GM21529 (cell line): ENCODE measurements around the gene SDC3.
"Not testable (repeated sequence)": the region's sequence is repeated elsewhere in the genome, so short reads cannot be mapped to it uniquely, and the experiment has no call there.

Experiments used
- ATAC-seq: cut with Tn5 transposase; IDR thresholded peaks from one replicate; pipeline ENCODE4 v1.9.1; 2021; ENCODE audit not compliant: unreplicated experiment

The SDC3 gene

DNA sequence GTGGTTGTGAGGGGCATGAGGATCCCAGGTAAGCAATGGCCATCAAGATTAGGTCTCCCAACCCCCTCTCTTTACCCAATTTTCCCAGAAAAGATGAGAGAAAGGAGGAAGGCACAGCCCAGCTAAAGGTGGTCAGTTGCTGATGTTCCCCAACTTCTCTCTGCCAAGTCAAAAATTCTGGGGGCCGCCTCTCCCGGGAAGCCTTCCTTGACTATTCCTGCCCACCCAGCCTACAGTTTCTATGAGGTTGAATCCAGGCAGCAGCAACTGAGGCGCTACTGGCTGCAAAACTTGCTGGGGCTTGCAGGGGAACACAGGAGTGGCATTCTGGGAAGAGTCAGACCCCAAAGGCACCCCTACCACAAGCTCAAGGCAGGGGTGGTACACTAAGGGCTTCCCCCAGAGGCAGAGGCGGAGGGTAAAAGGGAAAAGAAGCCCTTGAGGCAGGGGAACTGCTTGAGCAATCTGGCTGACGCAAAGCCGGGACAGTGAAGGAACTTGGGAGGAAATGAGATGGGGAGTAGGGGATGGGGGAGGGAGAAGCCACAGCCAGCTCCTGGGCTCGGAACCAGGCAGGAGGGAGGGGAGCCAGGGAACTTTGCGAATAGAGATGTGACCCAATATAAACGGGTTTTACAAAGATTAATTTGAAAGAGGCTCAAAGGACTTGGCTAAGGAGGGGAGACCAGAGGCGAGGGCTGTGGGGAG lies 31.2 kb downstream of the SDC3 start:
- no peak for ATAC-seq

DNA sequence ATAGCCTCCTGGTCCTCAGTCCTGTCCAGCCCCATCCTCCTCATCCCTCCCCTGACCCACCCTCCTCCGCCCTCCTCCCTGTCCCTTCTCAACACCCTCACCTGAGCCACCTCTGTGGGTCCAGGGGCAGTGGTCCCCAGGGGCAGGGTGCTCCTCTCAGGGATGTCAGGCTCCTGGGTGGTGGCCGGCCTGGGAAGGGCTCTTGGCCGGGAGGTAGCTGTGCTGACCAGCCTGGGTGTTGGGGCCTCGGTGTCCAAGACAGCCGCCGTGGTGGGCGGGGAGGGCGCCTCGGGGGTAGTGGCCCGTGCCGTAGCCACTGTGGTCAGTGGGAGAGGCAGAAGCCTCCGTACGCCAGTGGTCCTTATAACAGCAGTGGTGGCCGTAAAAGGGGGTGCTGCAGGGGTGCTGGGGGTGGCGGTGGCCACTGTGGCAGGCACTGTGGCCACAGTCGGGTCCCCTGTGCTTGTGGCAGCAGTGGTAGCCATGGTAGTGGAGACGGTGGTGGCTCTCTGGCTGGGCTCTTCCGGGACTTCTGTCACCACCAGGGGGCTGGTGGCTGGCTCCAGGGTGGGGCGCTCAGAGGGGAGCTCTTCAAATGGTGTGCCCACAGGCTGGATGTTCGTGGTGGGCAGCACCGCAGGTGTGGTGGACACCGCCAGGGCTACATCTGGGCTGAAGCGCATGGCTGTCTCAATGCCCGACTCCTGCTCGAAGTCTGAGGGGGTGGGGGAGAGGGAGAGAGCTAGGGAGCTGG lies 31.9 kb downstream of the SDC3 start:
- no peak for ATAC-seq

DNA sequence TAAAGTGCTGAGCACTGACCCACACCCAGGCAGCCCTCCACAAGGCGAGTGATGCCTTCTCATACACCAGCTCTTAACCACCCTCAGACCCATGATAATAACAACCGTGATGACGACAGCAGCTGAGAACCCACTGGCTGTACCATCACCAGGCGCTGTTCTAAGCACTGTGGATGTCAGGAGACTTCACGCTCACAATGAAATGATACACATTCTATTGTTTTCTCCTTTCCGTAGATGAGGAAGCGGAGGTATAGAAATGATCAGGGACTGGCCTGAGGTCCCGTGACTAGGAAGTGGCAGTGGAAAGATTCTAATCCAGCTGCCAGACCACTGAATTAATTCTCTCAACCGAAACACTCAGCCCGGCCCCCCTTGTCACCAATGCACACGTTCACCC lies 32.6 kb downstream of the SDC3 start:
- ATAC-seq: no peak

DNA sequence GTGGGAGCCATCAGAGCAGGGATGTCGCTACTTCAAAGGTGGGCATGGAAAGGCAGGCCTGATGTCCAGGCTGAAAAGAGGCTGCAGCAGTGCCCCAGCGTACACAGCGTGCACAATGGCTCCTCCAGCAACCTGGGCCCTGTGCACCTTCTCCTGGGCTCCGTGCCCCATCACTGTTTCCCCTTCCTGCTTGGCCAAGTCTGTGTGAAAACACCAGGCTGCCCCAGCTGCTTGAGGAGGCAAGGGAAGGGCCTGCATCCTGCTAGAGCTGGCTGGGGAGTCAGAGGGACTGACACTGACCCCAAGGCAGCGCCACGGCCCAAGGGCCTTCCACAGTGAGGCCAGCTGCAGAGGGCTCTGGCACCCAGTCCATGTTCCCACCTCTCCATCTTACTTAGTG lies 33.4 kb downstream of the SDC3 start:
- no peak for ATAC-seq

DNA sequence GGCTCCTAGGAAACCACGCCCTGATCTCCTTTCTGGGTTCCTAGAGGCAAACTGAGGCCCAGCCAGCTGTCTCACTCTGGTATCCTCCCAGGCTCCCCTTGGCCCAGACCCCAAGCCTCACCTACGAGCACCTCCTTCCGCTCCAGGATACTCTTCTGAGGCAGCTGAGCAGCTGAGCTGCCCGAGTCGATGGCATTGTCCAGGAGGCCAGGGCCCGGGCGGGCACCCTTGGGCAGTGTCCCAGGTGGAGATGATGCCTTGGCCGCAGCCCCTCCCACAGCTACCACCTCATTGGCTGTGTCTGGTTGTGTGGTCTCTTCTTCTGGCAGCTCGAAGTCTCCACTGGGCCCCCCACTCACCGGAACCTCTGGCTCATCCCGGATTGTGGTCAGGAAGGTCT lies 34.4 kb downstream of the SDC3 start:
- no peak for ATAC-seq

DNA sequence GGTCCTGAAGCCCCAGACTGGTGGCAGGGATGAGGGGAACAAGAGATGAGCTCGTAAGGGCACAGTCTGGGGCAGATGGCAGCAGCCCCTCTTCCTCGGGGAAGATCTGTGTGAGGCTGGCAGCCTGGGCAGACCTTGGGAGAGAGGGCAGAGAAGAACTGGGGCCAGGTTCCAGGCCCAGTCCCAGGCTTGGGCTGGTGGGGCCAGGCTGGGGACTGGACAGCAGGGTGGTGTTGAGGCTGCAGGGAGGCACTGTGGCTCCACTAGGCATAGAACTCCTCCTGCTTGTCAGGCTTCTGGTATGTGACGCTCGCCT lies 35.7 kb downstream of the SDC3 start:
- ATAC-seq: no peak

DNA sequence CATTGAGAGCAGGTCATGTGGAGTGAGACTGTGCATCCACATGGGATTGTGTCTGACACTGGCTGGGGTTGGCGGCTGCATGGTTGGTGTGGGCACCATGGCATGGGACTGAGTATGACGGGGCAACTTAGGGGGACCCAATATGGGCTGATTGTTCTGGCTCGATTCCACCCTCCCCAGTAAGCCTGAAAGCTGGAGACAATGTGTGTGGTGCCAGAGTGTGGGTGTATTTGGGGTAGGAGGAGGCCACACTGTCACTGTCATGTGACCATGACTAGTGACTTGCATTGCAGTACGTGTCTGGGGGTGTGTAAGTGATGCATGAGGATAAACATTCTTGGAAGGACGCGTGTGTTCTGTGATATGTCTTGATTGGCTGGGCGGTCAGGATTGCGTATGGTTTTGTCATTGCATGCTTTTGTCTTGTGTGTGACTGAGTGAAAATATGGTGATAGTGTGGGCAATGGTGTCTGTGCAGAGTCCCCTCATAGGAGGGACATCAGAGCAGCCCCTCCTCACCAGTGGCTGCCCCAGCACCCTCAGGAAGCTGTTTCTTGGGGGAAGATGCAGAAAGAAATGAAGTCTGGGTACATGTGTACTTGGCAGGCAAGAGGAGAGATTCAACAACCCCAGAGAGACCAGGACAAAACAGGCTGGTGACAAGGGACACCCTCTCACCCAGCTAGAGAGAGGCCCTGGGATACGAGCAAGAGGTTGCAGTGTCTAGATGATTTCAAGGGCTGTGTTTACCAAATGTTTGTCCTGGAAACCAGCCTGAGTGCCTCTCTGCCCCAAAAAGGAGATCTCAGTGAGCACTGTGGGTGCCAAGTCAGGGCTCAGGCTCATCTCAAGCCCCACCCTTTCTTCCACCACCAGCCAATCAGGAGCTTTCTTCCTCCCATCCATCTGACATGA lies 36.3 kb downstream of the SDC3 start:
- no peak for ATAC-seq

DNA sequence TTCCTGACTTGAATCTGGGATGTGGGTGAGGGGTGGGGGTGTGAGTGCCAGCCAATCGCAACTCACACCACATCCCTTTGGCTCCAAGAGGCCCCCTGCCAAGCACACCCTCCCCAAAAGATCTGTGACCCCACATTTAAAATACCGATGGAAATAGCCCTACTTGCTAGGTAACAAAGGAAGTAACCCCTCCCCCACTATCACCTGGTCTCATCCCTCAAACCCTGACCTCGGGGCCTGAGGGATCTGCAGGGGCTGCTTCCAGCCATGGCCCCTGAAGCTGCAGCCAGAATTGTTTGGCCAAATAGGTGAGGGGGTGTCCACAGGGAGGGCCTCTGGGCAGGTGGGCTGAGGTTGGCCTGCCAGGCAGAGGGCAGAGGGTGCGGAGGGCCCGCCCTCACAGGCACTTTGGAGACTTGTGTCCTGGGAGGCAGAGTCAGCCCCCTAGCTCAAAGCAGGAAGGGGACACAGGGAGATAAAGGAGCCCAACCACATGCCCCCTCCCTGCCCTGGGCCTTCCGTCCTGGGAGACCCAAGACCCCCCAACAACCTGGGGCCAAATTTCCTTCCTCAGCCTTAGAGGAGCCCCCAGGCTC lies 37.2 kb downstream of the SDC3 start:
- ATAC-seq: no peak

DNA sequence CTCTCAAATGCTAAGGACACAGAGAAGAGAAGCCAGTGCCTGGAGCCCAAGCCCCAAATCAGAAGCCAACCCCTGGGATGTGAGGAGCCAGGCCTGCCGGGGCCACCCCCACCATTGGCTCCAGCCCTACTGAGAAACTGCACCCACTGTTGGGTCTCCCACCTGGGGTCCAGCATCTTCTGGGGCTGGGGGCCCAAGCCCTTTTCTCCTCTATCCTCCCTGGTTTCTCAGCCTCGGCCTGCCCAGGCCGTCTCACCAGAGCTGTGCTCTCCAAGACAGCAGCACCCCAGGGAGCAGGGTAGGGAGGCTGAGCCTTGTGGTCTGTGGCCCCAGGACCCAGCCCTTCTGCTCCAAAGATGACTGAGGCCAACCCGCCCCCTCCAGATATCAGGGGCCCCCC lies 37.9 kb downstream of the SDC3 start:
- ATAC-seq: no peak

DNA sequence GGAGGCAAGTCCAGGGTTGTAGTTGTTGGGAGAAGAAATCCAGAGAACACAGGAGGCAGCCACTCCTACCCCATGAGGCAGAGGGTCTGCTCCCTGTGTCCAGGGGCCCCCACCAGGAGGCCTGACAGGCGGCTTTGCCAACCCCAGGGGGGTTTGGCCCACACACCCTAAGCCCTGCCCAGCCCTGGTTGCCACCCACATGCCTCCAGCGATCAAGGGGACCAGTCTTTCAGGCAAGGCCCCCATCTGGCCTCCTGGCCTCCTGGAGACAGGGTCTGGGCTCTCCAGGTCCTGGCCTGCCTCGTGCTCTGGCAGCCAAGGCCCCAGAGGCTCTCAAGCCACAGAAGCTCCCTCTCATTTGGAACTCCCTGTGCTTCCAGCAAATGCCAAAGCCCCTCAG lies 38.5 kb downstream of the SDC3 start:
- ATAC-seq: no peak

DNA sequence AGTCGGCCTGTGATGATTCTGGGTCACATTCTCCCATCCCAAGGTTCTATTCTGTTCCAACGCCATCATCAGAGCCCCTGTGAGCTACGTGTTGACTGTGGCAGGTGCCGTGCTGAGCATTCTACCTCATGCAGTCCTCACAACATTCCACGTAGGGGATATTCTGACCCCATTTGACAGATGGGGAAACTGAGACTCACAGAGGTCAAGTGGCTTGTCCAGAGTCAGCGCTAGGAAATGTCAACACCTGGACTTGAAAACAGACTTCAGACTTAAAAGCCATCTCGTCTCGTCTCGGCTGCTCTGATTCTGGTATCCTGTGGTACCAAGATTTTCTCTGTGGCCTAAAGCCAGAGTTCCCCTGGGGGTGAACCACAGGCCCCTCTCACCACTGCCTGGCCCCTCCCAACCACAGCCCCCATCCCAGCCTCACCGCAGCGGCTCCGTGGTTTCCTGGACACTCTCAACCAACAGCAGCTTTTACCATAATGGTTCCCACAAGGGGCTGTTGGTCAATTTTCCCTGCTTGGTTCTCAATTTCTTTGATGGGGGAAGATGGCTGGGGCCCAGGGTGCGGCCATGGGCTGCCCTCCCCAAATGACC lies 39.6 kb downstream of the SDC3 start:
- ATAC-seq: no peak

DNA sequence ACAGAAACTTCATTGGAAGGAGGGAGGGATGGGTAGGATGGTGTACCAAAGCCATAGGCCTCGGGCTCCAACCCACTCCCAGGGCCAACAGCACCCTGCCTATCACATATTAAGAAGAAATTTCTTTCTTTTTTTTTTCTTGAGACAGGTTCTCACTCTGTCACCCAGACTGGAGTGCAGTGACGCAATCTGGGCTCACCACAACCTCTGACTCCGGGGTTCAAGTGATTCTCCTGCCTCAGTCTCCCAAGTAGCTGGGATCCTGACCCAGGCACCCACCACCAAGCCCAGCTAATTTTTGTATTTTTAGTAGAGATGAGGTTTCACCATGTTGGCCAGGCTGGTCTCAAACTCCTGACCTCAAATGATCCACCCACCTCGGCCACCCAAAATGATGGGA lies 40.5 kb downstream of the SDC3 start:
- ATAC-seq: not testable (repeated sequence)

DNA sequence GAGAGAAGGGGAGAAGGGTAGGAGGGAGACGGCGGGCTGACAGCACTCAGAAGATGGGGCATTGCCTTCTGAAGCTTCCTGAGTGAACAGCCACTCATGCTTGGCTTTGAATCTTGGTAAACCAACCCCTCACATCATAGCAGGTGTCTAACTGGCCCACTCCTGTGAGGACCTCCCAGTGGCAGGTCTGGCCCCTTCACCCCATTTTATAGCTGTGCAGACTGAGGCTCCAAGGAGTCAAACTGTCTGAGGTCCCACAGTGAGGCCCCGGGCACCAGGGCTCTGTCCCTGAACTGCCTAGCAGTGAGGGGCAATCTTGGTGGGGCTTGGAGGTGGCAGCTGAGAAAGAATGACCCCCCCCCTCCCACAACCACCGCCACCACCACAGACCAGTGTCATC lies 41.0 kb downstream of the SDC3 start:
- no peak for ATAC-seq

DNA sequence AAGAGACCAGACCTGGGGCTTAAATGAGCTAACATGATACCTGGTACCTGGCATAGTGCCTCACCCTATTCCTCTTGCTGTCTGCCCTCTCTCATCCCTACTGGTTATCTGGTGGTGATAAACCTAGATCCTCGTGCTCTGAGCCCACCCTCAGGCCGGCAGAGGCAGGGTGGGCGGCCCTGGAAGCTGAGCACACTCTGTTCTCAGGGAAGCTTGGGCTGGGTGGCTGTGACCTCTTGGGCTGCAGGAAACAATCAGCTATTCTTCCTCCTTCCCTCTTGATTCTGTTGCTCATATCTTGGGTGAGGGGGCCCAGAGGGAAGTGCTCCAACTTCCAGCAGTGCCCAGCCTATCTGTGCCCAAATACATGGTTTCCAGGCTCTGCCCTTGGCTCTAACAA lies 42.0 kb downstream of the SDC3 start:
- ATAC-seq: no peak

DNA sequence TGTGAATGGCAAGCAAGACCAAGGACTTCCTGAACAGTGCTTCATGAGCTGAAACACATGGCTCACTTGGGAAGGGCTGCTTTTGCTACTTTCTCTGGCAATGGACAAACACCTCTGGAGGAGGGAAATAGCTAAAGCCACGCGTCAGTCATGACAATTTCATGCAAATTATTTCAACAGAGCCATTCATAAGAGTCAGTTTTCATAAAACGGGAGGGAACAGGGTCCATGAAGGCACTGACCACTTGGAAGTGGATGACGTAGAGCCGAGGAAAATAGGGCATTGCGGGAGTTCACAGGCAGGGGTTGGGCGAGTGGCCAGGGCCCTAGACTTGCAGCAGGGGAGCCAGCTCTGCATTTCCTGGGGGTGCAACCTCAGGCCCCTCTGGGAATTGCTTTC lies 43.9 kb downstream of the SDC3 start:
- ATAC-seq: no peak

DNA sequence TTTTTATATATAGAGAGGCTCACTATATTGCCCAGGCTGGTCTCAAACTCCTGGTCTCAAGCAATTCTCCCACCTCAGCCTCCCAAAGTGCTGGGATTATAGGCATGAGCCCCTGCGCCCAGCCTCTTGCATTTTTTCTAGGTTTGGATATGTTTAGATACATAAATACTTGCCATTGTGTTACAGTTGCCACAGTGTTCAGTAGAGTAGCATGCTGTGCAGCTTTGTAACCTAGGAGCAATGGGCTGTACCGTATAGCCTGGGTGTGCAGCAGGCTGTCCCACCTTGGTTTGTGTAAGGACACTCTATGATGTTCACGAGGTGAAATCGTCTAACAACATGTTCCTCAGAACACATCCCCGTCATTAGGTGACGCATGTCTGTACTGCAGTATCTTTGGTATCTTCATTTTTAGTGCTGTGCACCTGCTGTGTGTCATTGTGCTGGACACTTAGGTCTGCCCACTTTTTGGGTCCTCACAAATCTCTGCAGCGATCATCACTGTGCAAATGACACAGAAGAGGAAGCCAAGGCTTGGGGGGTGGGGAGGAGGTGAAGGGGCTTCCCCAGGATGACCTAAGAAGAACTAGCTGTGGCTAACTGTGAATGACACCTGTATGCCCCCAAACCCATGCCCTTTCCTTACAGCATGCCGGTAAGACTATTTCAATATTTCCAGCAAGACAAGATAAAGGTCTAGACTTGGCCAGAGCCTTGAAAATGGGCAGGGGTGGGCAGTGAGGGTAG lies 44.5 kb downstream of the SDC3 start:
- ATAC-seq: no peak

DNA sequence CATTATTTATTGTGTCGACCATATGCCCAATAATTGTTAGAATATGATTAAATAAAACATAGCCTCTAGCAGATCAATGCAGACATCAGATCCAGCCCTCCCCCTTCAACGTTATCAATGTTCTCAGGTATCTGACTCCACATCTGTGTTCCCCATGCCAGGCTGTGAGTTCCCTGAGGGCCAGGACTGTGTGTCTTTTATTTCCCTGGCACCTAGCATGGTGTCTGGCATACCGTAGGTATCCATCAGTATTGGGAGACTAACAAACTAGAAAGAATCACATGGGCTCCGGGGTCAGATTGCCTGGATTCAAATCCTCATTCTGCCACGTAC lies 48.3 kb downstream of the SDC3 start:
- ATAC-seq: no peak

DNA sequence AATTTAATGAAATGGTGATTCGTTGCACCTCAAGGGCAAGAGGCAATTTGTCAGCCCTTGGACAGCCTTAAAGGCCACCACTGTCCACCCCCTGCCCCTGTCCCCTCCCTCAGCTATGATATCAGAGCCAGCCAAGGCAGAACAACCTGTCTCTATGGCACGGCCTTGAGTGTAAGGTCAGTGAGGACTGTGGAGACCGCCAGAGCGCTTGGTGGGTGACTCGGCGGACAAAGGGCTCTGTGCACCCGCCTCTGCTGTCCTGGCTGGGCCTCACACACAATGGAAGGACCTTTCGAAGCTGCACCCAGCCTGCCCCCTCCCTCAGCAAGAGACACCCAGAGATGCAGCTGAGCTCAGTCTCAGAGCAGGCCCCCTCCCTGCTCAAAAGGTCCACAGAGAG lies 50.6 kb downstream of the SDC3 start:
- no peak for ATAC-seq

DNA sequence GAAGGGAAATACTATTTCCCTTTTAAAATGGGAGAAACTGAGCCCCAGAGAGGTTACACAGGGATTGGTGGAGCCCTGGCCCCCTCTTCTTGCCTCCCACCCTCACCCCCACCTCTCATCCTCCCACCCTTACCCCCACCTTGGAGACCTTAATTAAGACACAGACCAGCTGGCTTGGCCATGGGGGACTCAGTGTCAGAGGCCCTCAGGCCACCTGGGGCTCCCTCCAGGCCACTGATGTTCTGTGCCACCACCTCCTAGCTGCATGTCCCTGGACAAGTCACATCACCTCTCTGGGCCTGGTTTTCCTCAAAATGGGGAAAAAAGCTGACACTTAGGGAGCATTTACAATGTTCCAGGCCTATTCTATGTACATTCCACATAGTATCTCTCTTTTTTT lies 51.5 kb downstream of the SDC3 start:
- no peak for ATAC-seq

DNA sequence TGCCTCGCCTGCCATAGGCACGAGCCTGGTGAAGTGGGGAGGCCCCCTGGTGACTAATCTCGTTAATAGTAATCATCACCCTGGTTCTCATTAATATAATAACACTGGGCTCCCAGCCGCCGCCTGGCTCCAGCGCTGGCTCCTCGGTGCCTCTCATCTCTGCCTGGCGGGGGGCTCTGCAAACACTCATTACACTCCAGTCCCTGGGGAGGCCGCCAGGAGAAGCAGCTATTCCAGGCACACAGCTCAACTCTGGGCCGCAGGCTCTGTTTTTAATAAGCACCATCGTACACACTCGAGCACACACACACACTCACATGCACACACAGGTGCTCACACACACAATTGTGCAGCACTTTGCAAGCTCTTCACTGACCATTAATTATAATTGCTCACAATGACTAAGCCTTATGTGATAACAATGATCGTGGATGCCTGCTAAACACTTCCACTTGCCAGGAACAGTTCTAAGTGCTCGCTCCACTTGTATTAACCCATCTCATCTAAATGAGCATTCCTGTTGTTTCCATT lies 52.2 kb downstream of the SDC3 start:
- no peak for ATAC-seq
